Stimulated activated CD4-positive, alpha-beta T cell treated with anti-CD3 and anti-CD28 coated beads, Interleukin-12 subunit alpha, Interleukin-12 subunit beta, amount 100 ng/mL, for 4 hours (primary cell): ENCODE results near the gene ZNF202.
"Not testable (repeated sequence)": the region's sequence is repeated elsewhere in the genome, so short reads cannot be mapped to it uniquely, and the experiment has no call there.

ENCODE experiments used
- DNase-seq: peaks from one replicate; pipeline ENCODE4 v3.0.0-alpha.2; 2020

ZNF202 gene

GRCh38 chr11:123738374-123738773 lies 3.1 kb downstream of the ZNF202 start:
- DNase-seq, result no peak

GRCh38 chr11:123736769-123737168 lies 4.7 kb downstream of the ZNF202 start:
- DNase-seq, result no peak

GRCh38 chr11:123729602-123730001 lies 11.9 kb downstream of the ZNF202 start:
- DNase-seq, result no peak

DNA sequence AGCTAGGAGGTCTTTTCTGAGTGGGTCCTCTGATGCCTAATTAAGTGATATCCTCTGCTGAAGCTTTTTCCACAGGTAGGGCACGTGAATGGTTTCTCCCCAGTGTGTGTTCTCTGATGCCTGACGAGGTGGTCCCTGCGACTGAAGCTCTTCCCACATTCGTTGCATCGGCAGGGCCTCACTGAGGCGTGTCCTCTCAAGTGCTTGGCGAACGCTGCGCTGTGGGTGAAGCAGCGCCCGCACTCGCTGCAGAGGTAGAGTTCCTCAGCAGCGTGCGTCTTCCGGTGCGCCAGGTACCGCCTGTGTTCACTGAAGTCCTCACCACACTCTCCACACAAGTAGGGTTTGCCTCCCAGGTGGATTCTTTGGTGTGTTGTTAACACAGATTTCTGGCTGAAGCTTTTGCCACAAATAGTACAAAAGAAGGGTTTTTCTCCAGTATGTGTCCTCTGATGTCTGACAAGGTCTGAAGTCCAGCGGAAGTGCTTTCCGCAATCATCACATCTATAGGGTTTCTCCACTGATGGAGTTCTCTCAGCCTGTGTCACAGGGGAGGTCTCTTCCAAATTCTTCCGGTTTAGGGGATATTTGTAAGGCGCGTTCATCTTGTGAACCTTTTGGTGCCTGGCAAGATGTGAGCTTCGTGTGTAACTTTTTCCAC lies 15.3 kb downstream of the ZNF202 start:
- no peak for DNase-seq

DNA sequence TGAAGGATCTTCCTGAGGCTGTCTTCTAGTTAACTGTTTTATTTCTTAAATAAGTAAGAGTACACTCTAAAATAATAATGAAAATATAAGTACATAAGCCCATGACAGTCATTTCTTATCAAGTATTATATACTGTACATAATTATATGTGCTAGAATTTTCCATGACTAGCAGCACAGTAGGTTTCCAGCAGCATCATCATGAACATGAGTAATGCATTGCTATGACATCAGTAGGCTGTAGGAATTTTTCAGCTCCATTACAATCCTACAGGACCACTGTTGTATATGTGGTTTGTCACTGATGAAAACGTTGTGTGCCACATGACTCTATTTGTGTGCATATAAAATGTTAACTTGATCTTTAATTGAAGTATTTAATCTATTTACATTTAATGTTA lies 22.0 kb downstream of the ZNF202 start:
- no peak for DNase-seq

GRCh38 chr11:123718469-123718868 lies 23.0 kb downstream of the ZNF202 start:
- DNase-seq, result no peak

DNA sequence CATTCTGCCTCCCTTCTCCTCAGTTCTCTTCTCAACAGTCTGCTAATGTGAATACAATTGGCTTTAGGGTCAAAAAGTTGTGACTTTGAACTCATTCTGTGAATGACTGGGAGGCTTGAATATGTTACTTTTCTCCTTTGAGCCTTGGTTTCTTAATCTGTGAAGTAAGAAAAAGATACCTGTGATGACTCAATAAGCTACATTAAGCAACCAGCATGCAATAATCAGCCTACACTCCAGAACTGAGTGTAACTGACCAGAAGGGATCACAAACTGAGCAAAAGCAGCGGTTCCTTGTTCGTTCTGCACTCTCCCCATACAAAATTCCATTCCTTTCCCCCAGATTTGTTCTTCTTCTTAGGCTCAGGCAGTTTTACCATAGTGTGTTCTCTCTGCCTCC lies 23.4 kb downstream of the ZNF202 start:
- DNase-seq, result no peak

DNA sequence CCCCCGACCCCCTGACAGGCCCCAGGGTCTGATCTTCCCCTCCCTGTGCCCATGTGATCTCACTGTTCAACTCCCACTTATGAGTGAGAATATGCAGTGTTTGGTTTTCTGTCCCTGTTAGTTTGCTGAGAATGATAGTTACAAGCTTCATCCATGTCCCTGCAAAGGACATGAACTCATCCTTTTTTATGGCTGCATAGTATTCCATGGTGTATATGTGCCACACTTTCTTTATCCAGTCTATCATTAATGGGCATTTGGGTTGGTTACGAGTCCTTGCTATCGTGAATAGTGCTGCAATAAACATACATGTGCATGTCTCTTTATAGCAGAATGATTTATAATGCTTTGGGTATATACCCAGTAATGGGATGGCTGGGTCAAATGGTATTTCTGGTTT lies 28.8 kb downstream of the ZNF202 start:
- DNase-seq, result not testable (repeated sequence)

- DNase-seq, result peak; percentile 40
Observed at GRCh38 chr11:123707606-123708205, 33.8 kb downstream of the ZNF202 start.

DNA sequence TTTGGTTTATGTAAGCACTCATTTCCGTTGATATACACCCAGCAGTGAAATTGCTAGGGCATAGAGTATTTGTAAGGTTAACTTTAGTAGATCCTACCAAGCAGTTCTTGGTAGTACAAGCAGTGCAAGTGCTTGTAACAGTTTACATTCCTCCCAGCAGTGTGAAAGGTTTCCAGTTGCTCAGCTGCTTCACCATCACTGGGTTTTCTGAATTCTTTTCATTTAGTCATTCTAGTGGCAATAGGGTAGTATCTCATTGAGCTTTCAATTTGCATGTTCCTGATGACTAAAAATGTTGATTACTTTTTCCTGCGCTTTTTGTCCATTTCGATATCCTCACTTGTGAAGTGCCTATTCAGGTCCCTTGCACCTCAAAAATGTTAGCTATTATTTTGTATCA lies 34.3 kb downstream of the ZNF202 start:
- DNase-seq, result no peak

DNA sequence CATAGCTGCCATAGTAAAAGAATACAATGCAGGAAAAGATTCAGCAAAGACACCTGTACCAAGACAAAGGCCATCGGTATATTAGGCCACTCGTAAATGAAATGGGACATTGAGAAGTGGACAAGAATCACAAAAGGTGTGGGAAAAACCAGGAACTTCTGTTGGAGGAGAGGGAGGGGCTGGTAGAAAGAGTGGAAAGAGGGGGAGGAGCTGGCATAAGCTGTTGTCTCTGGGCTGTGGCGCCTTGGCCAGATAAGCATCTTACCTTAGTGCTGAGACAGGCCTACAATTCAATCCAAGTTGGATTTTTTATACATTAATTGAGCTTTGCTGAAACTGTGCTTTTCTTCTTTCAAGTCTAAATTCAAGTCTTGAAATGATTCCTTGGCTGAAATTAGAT lies 37.1 kb downstream of the ZNF202 start:
- DNase-seq, result no peak

DNA sequence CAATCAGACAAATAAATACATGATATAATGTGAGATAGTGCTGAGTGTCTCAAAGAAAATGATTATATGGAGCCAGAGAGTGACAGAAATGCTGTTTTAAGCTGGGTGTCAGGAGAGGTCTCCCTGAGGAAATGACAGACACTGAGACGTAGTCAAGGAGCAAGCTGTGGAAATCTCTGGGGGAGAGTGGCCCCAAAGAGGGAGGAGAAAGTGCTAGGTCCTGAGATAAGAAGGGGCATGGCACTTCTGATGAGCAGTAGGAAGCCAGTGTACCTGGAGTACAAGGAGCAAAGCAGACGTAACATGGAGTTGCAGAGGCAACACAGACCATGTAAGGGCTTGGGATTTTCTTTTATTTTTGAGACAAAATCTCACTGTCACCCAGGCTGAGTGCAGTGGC lies 38.8 kb downstream of the ZNF202 start:
- no peak for DNase-seq

DNA sequence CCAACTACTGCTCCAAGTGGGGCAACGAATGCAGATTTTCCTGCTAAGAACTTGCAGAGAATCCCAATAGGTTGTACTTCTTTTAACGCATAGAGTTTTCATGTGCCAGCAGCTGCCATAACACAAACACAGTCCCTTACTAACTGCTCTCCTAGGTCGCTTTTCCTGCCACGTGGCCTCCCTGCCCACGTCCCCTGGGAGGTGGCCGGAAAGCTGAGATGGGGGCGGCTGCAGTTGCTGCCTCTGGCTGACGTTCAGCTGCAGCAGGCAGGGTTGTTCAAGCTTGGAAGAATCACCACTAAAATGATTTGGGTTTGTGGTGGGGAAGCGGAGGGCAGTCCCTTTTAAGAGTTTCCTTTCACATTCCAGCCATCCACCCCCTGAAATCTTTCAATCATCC lies 39.3 kb downstream of the ZNF202 start:
- no peak for DNase-seq

DNA sequence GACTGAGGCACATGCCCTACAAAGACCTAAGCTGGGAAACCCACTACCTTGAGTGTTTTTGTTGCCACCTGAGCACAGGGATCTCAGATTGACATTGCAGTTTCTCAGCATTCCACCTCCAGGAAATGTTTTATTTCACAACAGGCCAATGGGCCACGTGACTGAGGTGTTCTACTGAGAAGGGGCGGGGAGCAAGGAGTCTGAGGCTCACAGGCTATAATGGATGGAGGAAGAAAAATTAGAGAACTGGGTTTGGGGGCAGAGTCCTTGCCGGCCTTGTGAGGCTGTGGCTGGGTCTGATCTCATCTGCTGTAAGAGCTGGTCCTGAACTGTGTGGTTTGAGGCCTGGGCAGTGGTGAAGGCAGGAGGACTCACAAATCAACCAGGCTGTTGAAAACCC lies 40.7 kb downstream of the ZNF202 start:
- no peak for DNase-seq

DNA sequence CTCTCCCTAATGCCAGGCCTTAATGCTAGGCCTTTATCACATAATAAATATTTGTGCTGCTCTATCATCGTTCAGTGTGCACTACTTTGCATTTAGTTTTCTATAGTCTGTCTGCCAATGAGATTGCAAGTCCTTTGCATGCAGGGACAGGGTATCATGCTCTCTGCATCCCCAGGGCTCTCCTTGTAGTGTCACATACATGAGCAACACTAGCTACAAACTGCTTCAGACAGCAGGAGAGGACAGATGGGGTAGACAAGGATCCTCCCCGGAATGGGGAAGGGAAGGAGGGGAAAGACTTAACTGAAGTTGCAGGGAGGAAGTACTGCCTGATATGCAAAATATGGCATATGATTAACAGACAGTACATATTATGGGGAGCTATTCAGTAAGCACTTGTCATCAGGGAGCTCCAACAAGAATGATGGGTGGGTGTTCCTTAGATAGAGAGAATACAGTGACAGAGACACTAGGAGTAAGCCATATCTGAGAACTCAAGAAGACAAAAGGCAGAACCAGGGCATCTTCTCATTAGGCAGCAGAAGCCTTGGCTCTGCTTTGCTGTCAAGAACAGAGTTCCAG lies 42.8 kb downstream of the ZNF202 start:
- no peak for DNase-seq

GRCh38 chr11:123696183-123696582 lies 45.3 kb downstream of the ZNF202 start:
- no peak for DNase-seq

DNA sequence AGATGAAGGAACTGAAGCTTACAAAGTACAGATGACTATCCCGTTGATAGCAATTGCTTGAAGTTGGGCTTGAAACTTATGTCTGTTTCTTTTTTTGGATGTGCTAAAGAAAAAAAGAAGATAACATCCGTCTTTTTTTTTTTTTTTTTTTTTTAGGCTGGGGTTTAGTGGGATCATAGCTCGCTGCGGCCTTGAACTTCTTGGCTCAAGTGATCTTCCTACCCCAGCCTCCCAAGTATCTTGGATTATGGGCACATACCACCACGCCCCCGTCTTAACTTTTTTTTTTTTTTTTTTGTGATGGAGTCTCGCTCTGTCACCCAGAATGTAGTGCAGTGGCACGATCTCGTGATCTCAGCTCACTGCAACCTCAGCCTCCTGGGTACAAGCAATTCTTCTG lies 46.2 kb downstream of the ZNF202 start:
- DNase-seq, result no peak

- DNase-seq, result no peak
Observed at GRCh38 chr11:123694551-123694950, 46.9 kb downstream of the ZNF202 start.

DNA sequence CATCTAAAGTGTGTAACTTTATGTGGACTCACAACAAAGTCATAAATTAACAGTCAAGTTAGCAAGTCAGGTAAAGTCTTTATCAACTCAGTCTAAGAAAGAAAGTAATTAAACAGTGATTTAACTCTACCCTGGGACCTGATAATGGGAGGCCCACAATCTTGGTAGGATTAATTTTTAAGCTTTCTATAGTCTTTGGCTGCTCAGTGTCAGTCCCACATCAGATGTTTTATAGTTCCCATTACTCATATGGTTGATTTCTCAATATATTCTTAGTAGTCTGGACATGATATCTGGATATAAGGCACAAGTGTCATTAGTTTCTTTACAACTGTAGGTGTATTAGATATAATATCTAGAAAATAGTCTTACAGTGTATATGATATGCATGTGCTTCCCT lies 48.5 kb downstream of the ZNF202 start:
- DNase-seq, result no peak

DNA sequence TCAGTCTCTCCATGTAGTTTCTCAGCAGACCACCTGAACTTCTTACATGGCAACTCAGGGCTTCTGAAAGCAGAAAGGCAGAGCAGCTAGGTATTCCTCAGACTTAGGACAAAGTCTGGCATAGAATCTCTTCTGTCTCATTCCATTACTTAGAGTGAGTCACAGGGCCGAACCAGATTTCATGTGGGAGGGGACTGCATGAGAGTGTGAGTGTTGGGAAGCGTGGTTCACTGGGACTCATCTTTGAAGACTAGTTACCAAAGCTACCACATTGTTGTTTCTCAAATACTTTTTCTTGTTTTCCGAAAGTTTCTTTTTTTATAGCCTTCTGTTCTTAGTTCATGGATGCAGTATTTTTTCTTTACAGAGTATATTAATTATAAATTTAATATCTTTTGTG lies 51.0 kb downstream of the ZNF202 start:
- DNase-seq, result no peak

DNA sequence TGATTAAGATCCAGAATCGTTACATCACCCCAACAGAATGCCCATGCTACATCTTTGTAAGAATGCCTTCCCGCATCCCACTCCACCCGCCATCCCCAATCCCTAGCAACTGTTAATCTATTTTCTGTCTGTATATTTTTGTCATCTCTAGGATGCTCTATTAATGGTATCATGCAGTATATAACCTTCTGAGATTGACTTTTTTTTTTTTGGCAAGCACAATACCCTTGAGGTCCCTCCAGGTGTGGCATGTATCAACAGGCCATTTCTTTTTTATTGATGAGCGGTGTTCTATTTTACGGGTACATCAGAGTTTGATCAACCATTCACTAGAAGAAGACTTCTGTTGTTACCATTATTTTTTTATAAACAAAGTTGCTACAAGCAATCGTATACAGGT lies 56.9 kb downstream of the ZNF202 start:
- DNase-seq, result no peak

DNA sequence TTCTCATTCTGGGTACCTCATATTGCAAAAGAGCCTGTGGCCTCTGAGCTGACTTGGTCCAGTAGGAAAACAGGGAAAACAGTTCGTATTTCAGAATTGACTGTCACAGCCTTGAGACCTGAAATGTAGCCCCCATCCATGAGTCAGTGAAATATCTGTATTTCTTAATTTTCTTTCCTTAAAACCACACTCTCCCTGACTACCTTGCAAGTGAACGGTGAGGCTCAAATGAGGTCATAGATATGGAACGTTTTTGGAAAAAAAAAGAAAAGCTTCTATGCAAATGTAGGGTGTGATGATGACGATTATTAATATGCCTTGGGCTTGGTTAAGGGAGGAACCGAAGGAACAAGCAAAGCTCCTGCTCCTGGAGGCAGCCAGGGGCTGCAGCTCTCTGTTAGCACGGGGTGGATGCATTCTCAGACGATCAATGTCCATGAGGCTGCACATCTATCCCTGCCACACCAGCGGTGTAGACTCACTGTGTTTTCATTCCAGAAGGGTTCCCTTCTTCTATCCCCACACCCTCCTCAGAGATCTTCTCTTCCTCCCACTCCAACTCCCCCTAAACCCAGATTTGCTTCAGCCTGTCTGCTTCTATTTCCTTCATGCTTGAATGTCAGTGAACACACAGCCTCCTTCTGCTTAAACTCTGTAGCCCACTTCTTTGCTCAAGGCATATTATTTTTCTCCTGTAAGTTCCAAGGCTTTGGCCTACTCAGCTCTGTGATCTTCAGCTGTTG lies 57.9 kb downstream of the ZNF202 start:
- DNase-seq, result no peak

DNA sequence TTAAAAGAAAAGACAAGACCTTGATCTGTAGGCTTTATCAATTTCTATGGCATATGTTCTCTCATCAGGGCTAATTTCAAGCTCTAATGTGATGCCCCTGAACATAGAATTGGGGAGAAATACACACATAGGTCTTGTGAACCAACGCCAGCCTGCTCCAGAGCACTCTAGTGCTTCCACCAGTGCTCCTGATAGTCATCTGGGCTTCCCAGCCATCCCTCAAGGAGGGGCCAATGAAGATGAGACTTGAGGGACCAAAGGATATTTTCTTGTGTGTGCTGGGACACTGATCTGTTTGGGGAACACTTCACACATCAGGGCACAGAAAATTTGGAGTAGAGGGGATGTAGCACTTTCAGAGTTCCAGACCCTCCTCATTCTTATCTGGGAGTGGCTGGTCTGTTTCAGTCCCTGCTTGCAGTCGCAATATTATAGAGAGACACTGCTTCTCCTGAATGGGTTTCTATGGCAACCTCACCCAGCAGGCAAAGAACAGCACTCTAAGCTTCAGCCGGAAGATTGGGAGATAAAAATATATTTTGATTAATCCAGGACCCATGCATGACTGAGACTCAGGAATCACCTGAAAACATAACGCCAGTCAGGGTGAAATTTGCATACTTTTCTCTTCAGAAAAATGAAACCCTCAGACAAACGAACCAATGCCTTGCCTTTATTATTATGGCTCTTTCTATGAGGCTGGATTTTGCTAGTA lies 58.6 kb downstream of the ZNF202 start:
- no peak for DNase-seq
